WI38 (cell line): ENCODE results near the gene PLEKHA5.

Experiments
- H3K4me3 ChIP-seq: 2 replicates; pipeline ENCODE4 v1.5.1; 2011; ENCODE audit warnings: low read depth, mild to moderate bottlenecking, control low read depth, low read length
- TF ChIP-seq, protein P1 (sequence below): IDR thresholded peaks from 2 replicates; pipeline ENCODE4 v1.5.1; 2012; ENCODE audit warnings: low read depth, mild to moderate bottlenecking, control low read depth, low read length

Gene PLEKHA5

DNA sequence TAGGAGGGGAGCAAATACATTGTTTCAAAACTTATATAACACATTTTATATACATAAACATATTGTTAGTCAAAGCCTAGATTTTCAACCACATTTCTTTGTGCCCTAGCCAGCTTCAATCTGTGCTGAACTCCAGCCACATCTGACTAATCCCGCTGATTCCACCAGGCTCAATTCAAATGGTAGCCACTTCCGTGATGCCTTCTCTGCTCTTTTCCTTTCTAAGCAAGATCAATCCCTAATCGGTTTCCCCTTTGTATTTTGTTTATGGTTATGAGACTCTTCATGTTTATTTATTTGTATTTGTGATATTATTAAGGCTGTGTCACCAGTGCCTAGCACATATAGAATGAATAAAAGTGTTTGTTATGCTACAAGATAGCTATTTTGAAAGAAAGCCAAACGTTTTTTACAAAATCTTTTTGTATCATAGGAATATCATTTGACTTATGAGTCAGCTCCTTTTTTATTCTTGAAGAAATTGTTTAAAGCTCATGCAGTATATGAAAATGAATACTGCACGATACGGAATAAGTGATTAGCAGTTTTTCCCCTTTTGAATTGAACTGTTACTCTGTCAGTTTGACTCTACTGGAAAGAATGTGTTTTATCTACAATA is 110.2 kb downstream of the PLEKHA5 start:
- TF ChIP-seq, protein P1, sequence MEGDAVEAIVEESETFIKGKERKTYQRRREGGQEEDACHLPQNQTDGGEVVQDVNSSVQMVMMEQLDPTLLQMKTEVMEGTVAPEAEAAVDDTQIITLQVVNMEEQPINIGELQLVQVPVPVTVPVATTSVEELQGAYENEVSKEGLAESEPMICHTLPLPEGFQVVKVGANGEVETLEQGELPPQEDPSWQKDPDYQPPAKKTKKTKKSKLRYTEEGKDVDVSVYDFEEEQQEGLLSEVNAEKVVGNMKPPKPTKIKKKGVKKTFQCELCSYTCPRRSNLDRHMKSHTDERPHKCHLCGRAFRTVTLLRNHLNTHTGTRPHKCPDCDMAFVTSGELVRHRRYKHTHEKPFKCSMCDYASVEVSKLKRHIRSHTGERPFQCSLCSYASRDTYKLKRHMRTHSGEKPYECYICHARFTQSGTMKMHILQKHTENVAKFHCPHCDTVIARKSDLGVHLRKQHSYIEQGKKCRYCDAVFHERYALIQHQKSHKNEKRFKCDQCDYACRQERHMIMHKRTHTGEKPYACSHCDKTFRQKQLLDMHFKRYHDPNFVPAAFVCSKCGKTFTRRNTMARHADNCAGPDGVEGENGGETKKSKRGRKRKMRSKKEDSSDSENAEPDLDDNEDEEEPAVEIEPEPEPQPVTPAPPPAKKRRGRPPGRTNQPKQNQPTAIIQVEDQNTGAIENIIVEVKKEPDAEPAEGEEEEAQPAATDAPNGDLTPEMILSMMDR = no peak
- no peak overlapping the region for H3K4me3 ChIP-seq

DNA sequence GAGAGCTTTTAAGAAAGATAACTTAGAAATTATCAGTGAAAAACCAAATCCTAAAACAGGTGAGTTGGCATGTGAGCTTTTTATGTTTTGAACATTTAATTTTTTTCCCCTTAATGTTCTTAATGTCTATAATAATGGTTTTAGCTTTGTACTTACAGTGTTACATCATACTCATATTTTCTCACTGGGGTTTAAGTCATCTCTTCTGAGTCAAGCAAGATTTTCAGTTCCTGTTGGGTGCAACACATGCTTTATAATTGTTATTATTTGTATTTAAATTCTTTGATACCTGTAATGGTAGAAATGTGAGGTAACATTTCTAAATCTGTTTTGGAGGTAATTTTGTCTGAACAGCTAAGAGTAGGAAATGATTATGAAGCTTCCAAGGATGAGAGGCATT is 113.0 kb downstream of the PLEKHA5 start:
- H3K4me3 ChIP-seq = no peak overlapping the region
- TF ChIP-seq, protein P1 = no peak

DNA sequence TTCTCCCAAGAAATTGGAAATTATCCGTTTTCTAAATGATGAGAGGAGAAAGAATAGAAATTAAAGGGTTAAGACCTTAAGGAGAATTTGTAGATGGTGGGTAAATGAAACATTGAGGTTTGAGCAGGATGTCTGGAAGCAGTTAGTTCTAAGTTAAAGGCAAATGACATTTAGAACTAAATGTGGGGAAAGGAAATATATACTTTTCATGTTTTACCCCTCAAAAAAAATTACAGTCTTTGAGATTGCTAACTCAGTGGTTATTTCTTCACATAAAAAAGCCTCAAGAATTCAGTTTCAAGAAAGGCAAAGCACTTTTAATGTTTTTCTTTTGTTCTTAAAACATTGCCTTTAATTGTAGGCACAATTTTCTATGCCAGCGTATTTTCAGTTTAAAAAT is 114.0 kb downstream of the PLEKHA5 start:
- TF ChIP-seq, protein P1 = no peak
- H3K4me3 ChIP-seq = no peak overlapping the region

DNA sequence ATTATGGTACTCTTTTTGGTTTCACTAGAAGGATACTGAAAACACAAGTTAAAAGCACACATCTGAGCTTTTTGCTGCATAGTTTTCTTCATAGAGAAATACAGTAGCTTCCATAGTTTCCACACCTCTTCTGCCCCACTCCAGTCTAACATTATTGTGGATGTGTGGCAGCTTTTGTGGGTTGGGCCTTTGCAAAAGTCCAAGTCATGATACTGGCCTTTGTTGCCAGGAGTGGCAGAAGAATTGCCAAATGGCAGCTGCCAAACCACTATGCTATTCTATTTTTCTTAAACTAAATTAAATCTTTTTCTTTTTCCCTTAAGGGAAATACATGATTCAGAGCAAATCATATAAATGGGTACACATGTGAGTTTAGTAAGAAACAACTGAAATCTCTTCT is 114.8 kb downstream of the PLEKHA5 start:
- H3K4me3 ChIP-seq = no peak overlapping the region
- TF ChIP-seq, protein P1 = no peak

DNA sequence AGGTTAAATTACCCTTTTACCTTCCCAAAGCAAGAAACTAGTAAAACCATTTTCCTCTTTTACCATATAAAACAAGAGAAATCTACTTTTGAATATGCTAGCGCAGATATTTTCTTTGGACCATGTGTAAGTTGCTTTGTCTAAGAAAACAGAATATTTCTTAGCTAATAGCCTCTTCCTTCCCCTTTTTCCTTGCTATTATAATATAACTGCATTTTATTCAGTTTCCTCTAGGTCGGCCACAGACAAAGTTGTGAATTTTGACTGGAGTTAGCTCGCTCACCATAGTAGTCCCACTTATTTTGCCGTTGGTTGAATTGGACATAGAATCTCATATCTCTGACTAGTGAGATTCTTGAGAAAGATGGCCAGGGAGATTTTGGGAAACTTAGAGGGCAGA is 115.6 kb downstream of the PLEKHA5 start:
- H3K4me3 ChIP-seq = no peak overlapping the region
- TF ChIP-seq, protein P1 = no peak

DNA sequence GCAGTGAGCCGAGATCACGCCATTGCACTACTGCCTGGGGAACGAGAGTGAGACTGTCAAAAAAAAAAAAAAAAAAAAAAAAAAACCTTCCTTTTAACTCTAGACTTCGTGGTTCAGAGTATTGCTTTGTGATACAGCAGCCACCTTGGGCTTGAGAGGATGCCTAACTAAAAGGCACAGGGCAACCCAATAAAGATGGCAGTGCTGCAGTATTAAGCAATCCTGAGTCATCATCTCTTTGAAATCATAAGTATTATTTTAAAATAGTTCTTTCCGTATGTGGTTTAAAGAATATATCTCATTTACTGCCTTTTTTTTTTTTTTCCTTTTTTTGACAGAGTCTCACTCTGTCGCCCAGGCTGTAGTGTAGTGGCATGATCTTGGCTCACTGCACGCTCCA is 116.1 kb downstream of the PLEKHA5 start:
- H3K4me3 ChIP-seq = no peak overlapping the region
- TF ChIP-seq, protein P1 = no peak

DNA sequence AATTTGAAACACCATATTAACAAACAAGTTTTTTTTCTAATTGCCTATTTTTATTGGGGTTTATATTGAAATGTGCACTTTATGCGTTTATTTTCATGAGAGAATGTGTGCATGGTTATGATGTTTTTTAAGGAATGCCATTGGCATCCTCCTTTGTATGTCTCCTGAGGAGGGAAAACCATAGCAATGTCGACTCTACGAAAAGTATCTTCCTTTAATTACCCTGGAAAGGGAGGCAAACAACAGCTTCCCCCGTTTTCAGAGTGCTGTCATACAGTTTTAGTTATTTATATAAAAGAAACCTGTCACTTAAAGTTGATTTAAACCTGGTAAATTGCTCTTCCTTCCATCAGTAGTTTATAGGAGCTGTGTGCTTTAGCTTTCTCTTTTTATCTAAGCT is 117.4 kb downstream of the PLEKHA5 start:
- H3K4me3 ChIP-seq = no peak overlapping the region
- TF ChIP-seq, protein P1 = no peak
